GM12865 (cell line): ENCODE results near the gene CASK.
A peak's percentile ranks its signal among the peaks of the same experiment; 100 is the strongest.

Source experiments
- DNase-seq: peaks from one replicate; pipeline ENCODE4 v3.0.0; 2010; ENCODE audit warnings: low read depth
- H3K4me3 ChIP-seq: 2 replicates; pipeline ENCODE4 v1.5.1; 2011; ENCODE audit warnings: mild to moderate bottlenecking, low read depth, low read length, control low read depth
- TF ChIP-seq, protein P1 (sequence below): IDR thresholded peaks from 2 replicates; pipeline ENCODE4 v1.5.1; 2011; ENCODE audit warnings: low read length, control low read depth, low read depth, inconsistent platforms; ENCODE audit not compliant: insufficient read depth; ENCODE audit errors: missing control alignments

The CASK gene

DNA sequence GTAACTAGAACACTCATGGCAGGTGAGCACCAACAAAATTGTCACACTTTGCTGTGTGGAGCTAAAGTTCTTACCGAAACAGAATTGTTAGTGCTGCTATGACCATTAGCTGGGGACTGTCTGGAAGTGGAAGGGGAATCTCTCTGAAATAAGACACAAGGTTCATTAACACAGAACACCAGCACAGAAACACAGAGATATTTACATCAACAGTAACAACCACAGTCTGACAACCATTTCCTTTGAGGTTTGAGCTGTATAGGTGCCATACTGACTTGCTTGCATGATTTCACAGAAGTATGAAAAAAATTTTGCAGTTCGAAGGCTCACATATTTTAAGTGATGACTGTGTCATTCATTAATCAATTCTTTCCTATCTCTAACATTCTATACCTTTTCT, 366.4 kb downstream of the CASK start:
- TF ChIP-seq, protein P1, sequence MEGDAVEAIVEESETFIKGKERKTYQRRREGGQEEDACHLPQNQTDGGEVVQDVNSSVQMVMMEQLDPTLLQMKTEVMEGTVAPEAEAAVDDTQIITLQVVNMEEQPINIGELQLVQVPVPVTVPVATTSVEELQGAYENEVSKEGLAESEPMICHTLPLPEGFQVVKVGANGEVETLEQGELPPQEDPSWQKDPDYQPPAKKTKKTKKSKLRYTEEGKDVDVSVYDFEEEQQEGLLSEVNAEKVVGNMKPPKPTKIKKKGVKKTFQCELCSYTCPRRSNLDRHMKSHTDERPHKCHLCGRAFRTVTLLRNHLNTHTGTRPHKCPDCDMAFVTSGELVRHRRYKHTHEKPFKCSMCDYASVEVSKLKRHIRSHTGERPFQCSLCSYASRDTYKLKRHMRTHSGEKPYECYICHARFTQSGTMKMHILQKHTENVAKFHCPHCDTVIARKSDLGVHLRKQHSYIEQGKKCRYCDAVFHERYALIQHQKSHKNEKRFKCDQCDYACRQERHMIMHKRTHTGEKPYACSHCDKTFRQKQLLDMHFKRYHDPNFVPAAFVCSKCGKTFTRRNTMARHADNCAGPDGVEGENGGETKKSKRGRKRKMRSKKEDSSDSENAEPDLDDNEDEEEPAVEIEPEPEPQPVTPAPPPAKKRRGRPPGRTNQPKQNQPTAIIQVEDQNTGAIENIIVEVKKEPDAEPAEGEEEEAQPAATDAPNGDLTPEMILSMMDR, result no peak
- peak; percentile 39 for DNase-seq
- no peak overlapping the region for H3K4me3 ChIP-seq

DNA sequence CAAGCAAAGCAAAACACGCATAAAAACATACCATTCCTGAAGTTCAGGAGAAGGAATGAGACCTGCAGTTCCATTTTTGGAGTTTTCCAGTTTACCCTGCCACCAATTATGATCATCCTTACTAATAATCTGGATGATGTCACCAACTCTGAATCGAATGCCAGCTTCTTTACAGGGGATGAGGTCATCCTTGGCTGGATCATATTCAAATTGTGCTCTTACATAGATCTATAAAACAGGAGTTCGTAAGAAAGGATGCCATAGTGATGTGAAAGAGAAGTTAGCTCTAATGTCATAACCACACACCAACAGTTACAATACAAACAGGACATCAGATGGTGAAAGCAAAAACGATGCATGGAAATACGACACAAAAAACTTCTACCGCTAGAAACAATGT, 369.7 kb downstream of the CASK start:
- no peak for DNase-seq
- no peak overlapping the region for H3K4me3 ChIP-seq
- TF ChIP-seq, protein P1, result no peak

DNA sequence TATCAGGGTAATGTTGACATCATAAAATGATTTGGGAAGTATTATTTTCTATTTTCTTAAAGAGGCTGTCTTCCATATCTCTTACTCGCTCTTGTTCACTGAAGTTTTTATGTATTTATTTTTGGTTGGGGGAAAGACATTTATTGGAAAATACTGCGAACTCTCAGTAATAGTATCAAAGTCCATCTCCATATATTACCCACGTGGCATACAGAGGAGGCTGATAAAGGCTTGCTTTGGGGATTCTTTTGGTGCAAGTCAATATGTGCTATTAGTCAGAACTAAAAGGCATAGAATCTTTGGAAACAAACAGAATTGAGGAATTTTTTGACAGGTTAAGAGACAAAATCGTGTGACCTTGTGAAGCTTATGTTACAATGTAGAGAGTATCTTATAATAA, 374.9 kb downstream of the CASK start:
- TF ChIP-seq, protein P1, result no peak
- H3K4me3 ChIP-seq, result no peak overlapping the region
- DNase-seq, result no peak

DNA sequence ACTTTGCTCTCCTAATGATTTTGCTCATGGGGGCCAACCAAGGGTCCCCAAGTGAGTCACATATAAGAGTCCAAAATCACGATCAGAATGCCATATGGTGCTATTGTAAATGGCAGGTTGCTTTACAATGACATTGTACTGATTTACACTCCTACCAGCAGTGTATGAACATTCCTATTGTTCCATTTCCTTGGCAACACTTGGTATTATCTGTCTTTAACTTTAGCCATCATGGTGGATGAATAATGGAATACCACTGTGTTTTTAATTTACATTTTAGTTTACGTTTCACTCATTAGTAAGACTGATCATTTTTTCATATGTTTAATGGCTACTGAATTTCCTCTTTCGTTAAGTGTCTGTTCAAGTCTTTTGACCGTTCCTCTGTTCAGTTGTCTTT, 379.7 kb downstream of the CASK start:
- TF ChIP-seq, protein P1, result no peak
- no peak for DNase-seq
- no peak overlapping the region for H3K4me3 ChIP-seq

DNA sequence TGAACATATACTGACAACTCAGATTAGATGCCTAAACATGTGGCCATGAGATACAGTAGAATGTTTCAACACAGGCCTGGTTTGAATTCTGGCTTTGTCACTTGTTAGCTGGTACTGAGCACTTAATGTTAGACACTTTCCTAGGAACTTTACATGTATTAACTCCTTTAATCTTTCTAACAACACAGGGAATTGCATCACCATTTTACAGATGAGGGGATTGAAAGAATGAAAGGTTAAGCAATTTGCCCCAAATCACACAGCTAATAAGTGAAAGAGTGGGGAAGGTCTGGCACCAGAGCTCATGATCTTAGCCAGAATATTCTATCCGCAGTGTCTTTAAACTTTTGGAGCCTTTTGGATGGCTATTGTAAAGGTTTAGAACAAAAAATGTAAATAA, 380.3 kb downstream of the CASK start:
- no peak for DNase-seq
- TF ChIP-seq, protein P1, result no peak
- H3K4me3 ChIP-seq, result no peak overlapping the region

DNA sequence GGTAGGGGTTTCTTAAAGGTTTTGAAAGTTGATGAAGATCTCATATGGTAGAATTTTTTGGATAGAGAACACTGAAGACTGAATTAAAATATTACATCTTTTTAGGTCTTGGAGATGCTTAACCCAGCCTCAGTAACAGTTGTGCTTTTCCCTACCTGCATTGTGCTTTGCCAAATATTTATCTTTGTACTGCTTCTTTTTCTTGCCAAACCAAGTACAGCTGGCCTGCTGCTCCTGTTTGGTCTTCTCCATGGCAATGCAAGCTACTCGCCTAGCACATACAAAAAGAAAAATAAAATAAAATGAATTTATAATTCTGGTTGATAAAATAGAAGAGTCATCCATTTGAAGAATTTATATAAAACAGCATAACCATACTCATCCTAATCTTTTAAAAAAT, 380.8 kb downstream of the CASK start:
- no peak for DNase-seq
- no peak overlapping the region for H3K4me3 ChIP-seq
- TF ChIP-seq, protein P1, result no peak

DNA sequence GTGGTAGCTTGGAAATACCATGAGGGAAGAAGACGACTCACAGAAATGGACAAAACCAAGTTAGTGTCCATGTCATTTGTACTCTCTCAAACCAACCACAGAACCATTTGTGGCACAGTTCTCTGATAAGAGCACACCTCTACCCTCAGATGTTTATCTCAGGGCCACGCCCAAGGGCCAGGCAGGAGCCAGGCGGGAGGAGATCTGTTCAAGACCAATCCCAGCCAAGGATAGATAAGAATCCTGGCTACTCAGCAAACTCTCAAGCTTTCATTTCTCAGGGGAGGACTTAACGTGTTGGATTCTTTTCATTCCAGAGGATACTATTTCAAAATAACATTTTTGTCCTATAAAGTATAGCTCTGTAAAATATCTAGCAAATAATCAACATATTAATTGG, 381.2 kb downstream of the CASK start:
- TF ChIP-seq, protein P1, result no peak
- no peak overlapping the region for H3K4me3 ChIP-seq
- no peak for DNase-seq
